Mucosa of descending colon (tissue), 3 donors: ENCODE results near the gene CLCN2. TPM values are rescaled to one million over a fixed set of nuclear protein-coding genes. Genes with fewer than 3 reads are reported as not detected.

Experiments
- ATAC-seq: fragments of 200-7000 bp; cut with Tn5 transposase; one replicate; pipeline ENCODE4 v1.9.1; 2020; ENCODE audit warnings: mild to moderate bottlenecking, moderate library complexity
- DNase-seq, 3 donors: peaks; one replicate each; pipeline ENCODE4 v3.0.0-alpha.2; 2020
- H3K36me3 ChIP-seq: fragments of 200-600 bp; one replicate; pipeline ENCODE4 v1.8.0; 2021; ENCODE audit warnings: low read depth, mild to moderate bottlenecking
- H3K4me1 ChIP-seq: fragments of 200-600 bp; one replicate; pipeline ENCODE4 v1.8.0; 2021; ENCODE audit warnings: low read depth, mild to moderate bottlenecking
- H3K4me3 ChIP-seq: fragments of 200-600 bp; one replicate; pipeline ENCODE4 v1.8.0; 2021; ENCODE audit warnings: mild to moderate bottlenecking
- H3K9me3 ChIP-seq: fragments of 200-600 bp; one replicate; pipeline ENCODE4 v1.8.0; 2021; ENCODE audit warnings: mild to moderate bottlenecking
- CTCF ChIP-seq: fragments of 200-600 bp; IDR thresholded peaks from one replicate; pipeline ENCODE4 v1.8.0; 2022; ENCODE audit warnings: antibody characterized with exemption, mild to moderate bottlenecking
- intact Hi-C, 2 donors: fragments of 100-400 bp; cut with DNase I in 1 of 2; cut with micrococcal nuclease in 1 of 2; formaldehyde crosslinking; loops; one replicate each; pipeline versions ENCODE4 v1.11.0 to v1.11.1; 2022; cut with DNase I, micrococcal nuclease
- total RNA-seq, 3 donors: library from RNA; stranded (reverse); fragmentation: NEBNext Ultra II Directional in 2 of 3; extraction: Animal tissue kit (Norgen Biotek cat#: 25700) in 2 of 3; gene quantifications; one replicate each; pipeline versions ENCODE4 v1.2.1 to v1.2.4, GENCODE V29; 2021 to 2023
- donor health status: DM: no; HTN: no; CAD: no; lungs with moderate emphysema.
- donor health status: DM: no; HTN: no; CAD: no.
- donor health status: DM: no; HTN: yes; CAD: no.

Gene CLCN2
- total RNA-seq, 3 donors from 2014 or later: 31.1 to 105 (median 72.0) TPM

- DNase-seq (no peak), ATAC-seq (no peak)
- TF ChIP-seq CTCF: no peak
- Histone ChIP-seq H3K9me3 (no peaks in the 10 kb centered on the region), H3K36me3 (peaks cover 5% of the 10 kb centered on the region), H3K4me3 (no peak overlapping the region), H3K4me1 (peaks cover 11% of the 10 kb centered on the region)
- intact Hi-C loops: no loop called here
Observed at GRCh38 chr3:184296616-184297015, 64.8 kb downstream of the CLCN2 start.

Other genes starting within 250 kb of the CLCN2 start
- 10 to 100 TPM; 41.4 to 48.6 (median 47.0) TPM for gene EIF2B5, start 226.2 kb downstream of the CLCN2 start, total RNA-seq
- 100 to 1,000 TPM in 1 of 3 donors, 10 to 100 TPM in 2; 63.3 to 104 (median 69.1) TPM for gene DVL3, start 206.2 kb downstream of the CLCN2 start, total RNA-seq
- 100 to 1,000 TPM; 215 to 297 (median 227) TPM for gene AP2M1, start 186.8 kb downstream of the CLCN2 start, total RNA-seq
- 10 to 100 TPM; 60.7 to 79.7 (median 72.3) TPM for gene ABCF3, start 175.4 kb downstream of the CLCN2 start, total RNA-seq
- 1 to 10 TPM in 2 of 3 donors, under 1 TPM in 1; 0.60 to 2.9 (median 2.6) TPM for gene VWA5B2, start 132.0 kb downstream of the CLCN2 start, total RNA-seq
- gene ALG3, start 112.6 kb downstream of the CLCN2 start, total RNA-seq: 10 to 100 TPM; 30.8 to 39.9 (median 34.5) TPM
- 1 to 10 TPM; 2.8 to 5.0 (median 3.2) TPM for gene EEF1AKMT4, start 111.9 kb downstream of the CLCN2 start, total RNA-seq
- gene CAMK2N2, start 100.1 kb downstream of the CLCN2 start, total RNA-seq: under 1 TPM in 1 of 3 donors, not detected in 2; 0.95 TPM
- 1 to 10 TPM in 1 of 3 donors, under 1 TPM in 1, not detected in 1; 0.19 to 2.2 TPM for gene ECE2, start 85.6 kb downstream of the CLCN2 start, total RNA-seq
- gene PSMD2, start 62.4 kb downstream of the CLCN2 start, total RNA-seq: 100 to 1,000 TPM; 160 to 223 (median 176) TPM
- gene EIF4G1, start 47.0 kb downstream of the CLCN2 start, total RNA-seq: 100 to 1,000 TPM; 256 to 305 (median 267) TPM
- 10 to 100 TPM; 14.1 to 29.8 (median 16.4) TPM for gene FAM131A, start 24.0 kb downstream of the CLCN2 start, total RNA-seq
- 100 to 1,000 TPM in 1 of 3 donors, 10 to 100 TPM in 2; 87.8 to 126 (median 90.1) TPM for gene POLR2H, start 105 bp upstream of the CLCN2 start, total RNA-seq
- under 1 TPM in 2 of 3 donors, not detected in 1; 0.14 to 0.63 TPM for gene THPO, start 16.6 kb upstream of the CLCN2 start, total RNA-seq
- 1 to 10 TPM; 1.1 to 8.7 (median 2.8) TPM for gene CHRD, start 18.4 kb upstream of the CLCN2 start, total RNA-seq
- 10 to 100 TPM; 14.1 to 57.2 (median 33.6) TPM for gene EPHB3, start 200.2 kb upstream of the CLCN2 start, total RNA-seq